Heart left ventricle (tissue), 13 donors: ENCODE measurements around the gene SYCP3.

ENCODE experiments used
- CTCF ChIP-seq, 12 donors: fragments of 200-600 bp; sonication (generic) in 4 of 12; IDR thresholded peaks; one replicate each; pipeline versions ENCODE4 v1.5.0 to v1.8.0; 2018 to 2022; ENCODE audit warnings: antibody characterized with exemption in 12 of 12, mild to moderate bottlenecking in 5 of 12
- POLR2A ChIP-seq, 2 donors: fragments of 450-650 bp; IDR thresholded peaks; one replicate each; pipeline ENCODE4 v1.6.1; 2017; ENCODE audit warnings: antibody characterized with exemption in 2 of 2, mild to moderate bottlenecking in 2 of 2, moderate library complexity in 2 of 2
- donor health status: ischemic (EF 13 %, LVEDD 7.1; RV severe dilation, severe dysfunction).
- donor health status: DM: no; HTN: yes; CAD: no.
- donor health status: DM: no; HTN: no; CAD: no.
- donor health status: ischemic (EF 25% LVEDD 6.9; RV normal size, moderate dysfunction).
- donor health status: ischemic (EF 25% LVEDD 5.7; RV mildly dilated, moderate dysfunction).
- donor health status: ischemic (EF 35%, LVEDD 5.7; RV mildly dilated, moderate dysfunction).
- donor health status: nonischemic (EF 11% LVEDD 7.7; RV severe dilation, severe dysfunction).
- donor health status: DM: yes; HTN: yes; CAD: no.
- donor health status: PGD.
- donor health status: ischemic (EF 29% LVEDD 5.4; RV normal size, mild dysfunction).
- donor health status: nonischemic (EF 23%, LVEDD 6.1; RV moderate dilation, normal function).

GRCh38 chr12:101703487-101703886 is 35.8 kb downstream of the SYCP3 start:
- no peak for TF ChIP-seq POLR2A (IDR thresholded peaks at IDR 0.05)
- TF ChIP-seq CTCF (IDR thresholded peaks at IDR 0.05), result no peak
